ENCODE measurements around the gene KCTD21. TPM values are rescaled to one million over a fixed set of nuclear protein-coding genes. Genes with fewer than 3 reads are reported as not detected.

Gene KCTD21
- total RNA-seq, 2 donors from 2014 or later: 3.6 to 9.4 TPM

DNA sequence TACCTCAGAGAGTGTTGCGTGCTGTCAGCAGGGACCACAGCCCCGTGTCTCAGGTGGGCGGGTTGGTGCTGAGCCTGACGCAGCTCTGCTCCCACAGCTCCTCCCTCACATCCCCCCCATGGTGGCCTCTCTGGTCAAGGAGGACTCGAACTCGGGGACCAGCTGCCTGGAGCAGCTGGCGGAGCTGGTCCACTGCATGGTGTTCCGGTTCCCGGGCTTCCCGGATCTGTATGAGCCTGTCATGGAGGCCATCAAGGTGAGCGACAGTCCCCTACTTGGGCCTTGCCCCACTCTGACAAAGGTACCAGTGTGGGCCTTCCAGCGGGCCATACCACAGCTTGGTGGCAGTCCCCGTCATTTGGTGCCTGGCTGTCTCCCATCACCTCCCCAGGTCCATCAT, 12.1 kb upstream of the KCTD21 start:
- no peaks in the 10 kb centered on the region for H3K9me3 Mint-ChIP-seq
- no peaks in the 10 kb centered on the region for H3K27me3 Mint-ChIP-seq
- H3K4me1 Mint-ChIP-seq (ENCODE audit: low read depth in 2 of 2): peaks cover 23 to 32% of the 10 kb centered on the region in 2 donors
- DNase-seq (ENCODE audit: low spot score) (peak; percentile 34), ATAC-seq (no peak)
- H3K4me3 Mint-ChIP-seq: no peak overlapping the region
- H3K36me3 Mint-ChIP-seq: no peaks in the 10 kb centered on the region
- H3K27ac Mint-ChIP-seq: no peak overlapping the region

DNA sequence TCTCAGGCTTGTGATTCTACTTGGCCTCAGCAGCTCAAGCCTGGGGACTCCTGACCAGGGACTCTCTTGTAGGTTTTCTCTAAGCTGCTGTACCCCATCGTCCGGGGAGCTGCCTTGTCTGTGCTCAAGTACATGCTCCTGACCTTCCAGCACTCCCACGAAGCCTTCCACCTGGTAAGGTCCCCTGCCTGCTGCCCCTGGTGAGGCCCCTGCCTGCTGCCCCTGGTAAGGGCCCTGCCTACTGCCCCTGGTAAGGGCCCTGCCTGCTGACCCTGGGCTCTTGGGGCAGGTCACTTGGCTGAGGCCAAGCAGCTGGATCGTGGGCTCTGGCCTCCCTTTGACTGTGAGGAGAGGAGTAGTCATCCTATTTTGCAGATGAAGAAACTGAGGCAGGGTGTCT, 11.6 kb upstream of the KCTD21 start:
- Mint-ChIP-seq H3K9me3 (no peaks in the 10 kb centered on the region), H3K27me3 (no peaks in the 10 kb centered on the region), H3K4me1 (ENCODE audit: low read depth in 2 of 2) (peaks cover 23 to 32% of the 10 kb centered on the region in 2 donors), H3K27ac (no peak overlapping the region), H3K36me3 (no peaks in the 10 kb centered on the region), H3K4me3 (no peak overlapping the region)
- DNase-seq (ENCODE audit: low spot score) (peak; percentile 58), ATAC-seq (no peak)

DNA sequence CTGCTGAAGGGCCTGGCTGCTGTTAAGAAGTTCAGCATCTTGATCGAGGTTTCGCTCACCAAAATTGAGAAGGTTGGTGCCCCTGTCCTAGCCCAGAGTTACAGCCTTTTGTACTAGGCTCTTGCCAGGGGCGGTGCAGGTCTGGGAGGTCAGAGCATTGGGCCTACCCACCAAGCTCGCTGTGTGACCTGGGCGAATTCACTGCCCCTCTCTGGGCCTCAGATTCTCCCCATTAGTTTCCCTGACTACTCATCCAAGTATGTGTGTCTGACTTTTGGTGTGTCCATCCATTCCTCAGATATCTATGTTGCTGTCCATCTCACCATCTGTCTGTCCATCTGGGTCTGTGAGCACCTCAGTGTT, 11.2 kb upstream of the KCTD21 start:
- no peak overlapping the region for H3K27ac Mint-ChIP-seq
- H3K36me3 Mint-ChIP-seq: no peaks in the 10 kb centered on the region
- no peak for DNase-seq (ENCODE audit: low spot score)
- no peaks in the 10 kb centered on the region for H3K9me3 Mint-ChIP-seq
- H3K27me3 Mint-ChIP-seq: no peaks in the 10 kb centered on the region
- no peak for ATAC-seq
- no peak overlapping the region for H3K4me3 Mint-ChIP-seq
- H3K4me1 Mint-ChIP-seq (ENCODE audit: low read depth in 2 of 2): peaks cover 26 to 31% of the 10 kb centered on the region in 2 donors

DNA sequence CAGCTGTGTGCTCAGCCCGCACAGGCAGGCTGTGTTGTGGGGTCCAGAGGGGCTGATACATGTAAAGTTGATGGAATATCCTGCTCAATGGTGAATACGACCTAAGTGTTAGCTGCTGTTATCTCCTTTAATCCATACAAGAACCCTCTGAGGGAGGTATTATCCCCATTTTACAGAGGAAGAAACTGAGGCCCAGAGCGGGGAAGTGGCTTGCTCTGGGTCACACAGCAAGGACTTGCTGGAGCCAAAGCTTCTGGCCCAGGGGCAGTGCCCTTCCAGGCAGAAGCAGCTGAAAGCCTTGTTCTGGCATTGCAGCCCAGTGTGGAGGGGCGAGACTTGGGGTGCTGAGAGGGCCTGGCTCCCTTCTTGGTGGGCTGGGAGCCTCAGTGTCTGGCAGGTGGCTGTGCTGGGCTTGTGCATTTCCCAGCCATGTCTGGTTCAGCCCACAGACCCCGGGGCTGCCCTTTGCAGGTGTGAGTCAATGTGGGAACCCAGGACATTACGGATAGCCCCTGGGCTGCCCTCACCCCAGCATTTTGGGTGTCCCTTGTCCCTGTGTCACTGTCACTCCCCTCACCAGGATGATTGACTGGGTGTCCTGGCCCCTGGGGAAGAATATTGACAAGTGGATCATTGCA, 10.7 kb upstream of the KCTD21 start:
- Mint-ChIP-seq H3K27me3 (no peaks in the 10 kb centered on the region), H3K4me1 (ENCODE audit: low read depth in 2 of 2) (peaks cover 31 to 32% of the 10 kb centered on the region in 2 donors), H3K36me3 (no peaks in the 10 kb centered on the region), H3K9me3 (no peaks in the 10 kb centered on the region), H3K4me3 (no peak overlapping the region), H3K27ac (no peak overlapping the region)
- ATAC-seq (no peak), DNase-seq (ENCODE audit: low spot score) (peak; percentile 44)

DNA sequence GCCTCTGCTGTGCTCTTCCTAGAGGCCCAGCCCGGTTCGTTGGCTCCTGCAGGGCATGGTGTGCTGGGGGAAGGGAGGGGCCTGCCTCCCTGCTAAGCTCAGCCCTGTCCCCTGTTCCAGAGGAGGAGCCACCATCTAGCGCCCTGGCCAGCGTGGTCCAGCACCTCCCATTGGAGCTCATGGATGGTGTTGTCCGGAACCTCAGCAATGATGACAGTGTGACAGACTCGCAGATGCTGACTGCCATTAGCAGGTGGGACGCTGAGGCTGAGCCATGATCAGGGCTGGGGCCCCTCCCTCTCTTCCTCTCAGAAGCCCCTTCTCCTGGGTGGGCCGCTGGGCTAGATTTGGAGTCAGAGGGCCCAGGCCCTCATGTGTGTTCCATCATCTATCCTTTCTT, 9.4 kb upstream of the KCTD21 start:
- H3K27me3 Mint-ChIP-seq: no peaks in the 10 kb centered on the region
- H3K9me3 Mint-ChIP-seq: no peaks in the 10 kb centered on the region
- no peaks in the 10 kb centered on the region for H3K36me3 Mint-ChIP-seq
- DNase-seq (ENCODE audit: low spot score): peak; percentile 52
- no peak overlapping the region for H3K27ac Mint-ChIP-seq
- H3K4me3 Mint-ChIP-seq: no peak overlapping the region
- no peak for ATAC-seq
- peaks cover 25 to 27% of the 10 kb centered on the region in 2 donors for H3K4me1 Mint-ChIP-seq (ENCODE audit: low read depth in 2 of 2)

DNA sequence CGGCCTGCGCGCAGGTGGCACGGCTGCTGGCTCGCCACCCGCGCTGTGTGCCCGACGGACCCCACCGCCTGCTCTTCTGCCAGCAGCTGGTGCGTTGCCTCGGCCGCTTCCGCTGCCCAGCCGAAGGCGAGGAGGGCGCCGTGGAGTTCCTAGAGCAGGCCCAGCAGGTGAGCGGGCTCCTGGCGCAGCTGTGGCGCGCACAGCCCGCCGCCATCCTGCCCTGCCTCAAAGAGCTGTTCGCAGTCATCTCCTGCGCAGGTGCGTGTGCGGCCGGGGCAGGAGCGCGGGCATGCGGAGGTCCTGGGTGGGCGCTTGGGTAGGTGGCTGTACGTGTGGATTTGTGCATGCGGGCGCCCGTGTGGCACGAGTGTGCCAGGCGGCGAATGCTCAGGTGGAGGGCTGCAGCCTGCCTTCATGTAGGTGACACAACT, 8.2 kb upstream of the KCTD21 start:
- no peak for ATAC-seq
- Mint-ChIP-seq H3K4me3 (no peak overlapping the region), H3K27ac (no peak overlapping the region), H3K27me3 (no peaks in the 10 kb centered on the region), H3K36me3 (no peaks in the 10 kb centered on the region), H3K4me1 (ENCODE audit: low read depth in 2 of 2) (peaks cover 15 to 18% of the 10 kb centered on the region in 2 donors), H3K9me3 (no peaks in the 10 kb centered on the region)
- peak; percentile 40 for DNase-seq (ENCODE audit: low spot score)

DNA sequence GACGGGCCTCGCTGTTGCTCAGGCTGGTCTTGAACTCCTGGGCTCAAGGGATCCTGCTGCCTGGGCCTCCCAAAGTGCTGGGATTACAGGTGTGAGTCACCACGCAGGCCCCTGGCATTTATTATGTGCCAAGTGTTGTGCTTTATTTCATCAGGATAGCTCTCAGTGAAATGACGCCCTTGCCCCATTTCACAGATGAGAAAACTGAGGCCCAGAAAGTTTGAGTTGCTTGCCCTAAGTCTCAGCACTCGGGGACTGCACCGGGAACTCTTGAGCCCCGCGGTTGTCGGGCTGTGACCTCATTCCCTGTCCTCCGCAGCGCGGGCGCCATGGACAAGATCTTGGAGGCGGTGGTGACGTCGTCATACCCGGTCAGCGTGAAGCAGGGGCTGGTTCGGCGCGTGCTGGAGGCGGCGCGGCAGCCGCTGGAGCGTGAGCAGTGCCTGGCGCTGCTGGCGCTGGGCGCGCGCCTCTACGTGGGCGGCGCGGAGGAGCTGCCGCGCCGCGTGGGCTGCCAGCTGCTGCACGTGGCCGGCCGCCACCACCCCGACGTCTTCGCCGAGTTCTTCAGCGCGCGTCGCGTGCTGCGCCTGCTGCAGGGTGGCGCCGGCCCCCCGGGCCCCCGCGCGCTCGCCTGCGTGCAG, 7.6 kb upstream of the KCTD21 start:
- Mint-ChIP-seq H3K9me3 (no peaks in the 10 kb centered on the region), H3K4me3 (no peak overlapping the region), H3K4me1 (ENCODE audit: low read depth in 2 of 2) (peaks cover 11 to 19% of the 10 kb centered on the region in 2 donors), H3K27me3 (no peaks in the 10 kb centered on the region), H3K27ac (no peak overlapping the region), H3K36me3 (no peaks in the 10 kb centered on the region)
- no peak for ATAC-seq
- DNase-seq (ENCODE audit: low spot score): peak; percentile 42

DNA sequence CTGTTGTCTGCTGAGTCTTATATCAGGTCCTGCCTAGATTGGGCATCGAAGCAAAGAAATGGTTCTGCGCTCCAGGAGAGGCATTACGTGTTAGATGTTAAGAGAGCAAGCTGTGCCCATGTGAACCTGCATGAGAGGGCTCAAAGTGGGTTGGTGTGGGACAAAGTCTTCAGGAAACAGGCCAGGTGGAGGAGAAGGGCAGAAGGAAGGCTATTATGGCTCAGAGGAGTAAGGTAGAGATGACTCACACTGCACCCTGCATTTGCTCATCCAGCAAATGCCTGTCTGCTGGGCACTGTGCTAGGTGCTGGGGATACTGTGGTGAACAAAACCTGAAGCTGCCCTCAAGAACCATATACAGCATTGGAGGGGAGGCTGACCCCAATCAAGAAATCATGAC, 6.1 kb upstream of the KCTD21 start:
- Mint-ChIP-seq H3K9me3 (no peaks in the 10 kb centered on the region), H3K4me3 (no peak overlapping the region), H3K27me3 (no peaks in the 10 kb centered on the region), H3K36me3 (no peaks in the 10 kb centered on the region), H3K27ac (no peak overlapping the region), H3K4me1 (ENCODE audit: low read depth in 2 of 2) (peaks cover 26 to 30% of the 10 kb centered on the region in 2 donors)
- no peak for ATAC-seq
- DNase-seq (ENCODE audit: low spot score): peak; percentile 34

DNA sequence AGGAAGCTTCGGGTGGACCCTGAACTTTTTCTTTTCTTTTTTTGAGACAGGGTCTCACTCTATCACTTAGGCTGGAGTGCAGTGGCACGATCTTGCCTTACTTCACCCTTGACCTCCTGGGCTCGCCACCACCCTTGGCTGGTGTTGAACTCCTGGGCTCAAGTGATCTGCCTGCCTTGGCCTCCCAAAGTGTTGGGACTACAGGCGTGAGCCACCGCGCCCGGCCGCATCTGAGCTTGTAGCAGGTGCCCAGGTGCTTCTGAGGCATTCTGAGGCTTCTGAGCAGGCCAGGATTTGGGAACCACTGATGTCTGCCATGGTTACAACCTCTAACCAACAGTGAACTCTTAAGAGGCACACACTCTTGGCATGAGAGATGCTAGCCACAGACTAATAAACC, 5.4 kb upstream of the KCTD21 start:
- no peak overlapping the region for H3K4me3 Mint-ChIP-seq
- ATAC-seq: no peak
- peaks cover 27 to 31% of the 10 kb centered on the region in 2 donors for H3K4me1 Mint-ChIP-seq (ENCODE audit: low read depth in 2 of 2)
- H3K9me3 Mint-ChIP-seq: no peaks in the 10 kb centered on the region
- H3K27me3 Mint-ChIP-seq: no peaks in the 10 kb centered on the region
- no peaks in the 10 kb centered on the region for H3K36me3 Mint-ChIP-seq
- H3K27ac Mint-ChIP-seq: no peak overlapping the region
- no peak for DNase-seq (ENCODE audit: low spot score)

DNA sequence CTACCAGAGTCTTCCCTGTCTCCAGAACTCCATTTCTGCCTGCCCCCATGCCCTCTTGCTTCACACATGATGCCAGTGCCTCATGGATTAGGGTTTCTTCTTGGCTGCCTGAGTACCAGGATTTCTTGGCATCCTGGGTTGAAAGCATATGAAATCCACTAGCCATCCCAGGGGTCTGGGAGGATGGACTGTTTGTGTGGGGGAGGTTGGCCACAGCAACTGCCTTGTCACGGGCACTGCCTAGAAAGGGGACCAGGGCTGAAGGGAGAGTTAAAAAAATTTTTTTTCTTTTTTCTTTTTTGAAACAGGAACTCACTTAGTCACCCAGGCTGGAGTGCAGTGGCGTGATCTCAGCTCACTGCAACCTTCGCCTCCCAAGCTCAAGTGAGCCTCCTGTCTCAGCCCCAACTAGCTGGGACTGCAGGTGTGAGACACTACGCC, 4.5 kb upstream of the KCTD21 start:
- H3K27me3 Mint-ChIP-seq: no peaks in the 10 kb centered on the region
- no peak overlapping the region for H3K27ac Mint-ChIP-seq
- no peaks in the 10 kb centered on the region for H3K36me3 Mint-ChIP-seq
- DNase-seq (ENCODE audit: low spot score) (peak; percentile 25), ATAC-seq (no peak)
- H3K4me3 Mint-ChIP-seq: no peak overlapping the region
- no peaks in the 10 kb centered on the region for H3K9me3 Mint-ChIP-seq
- peaks cover 30 to 31% of the 10 kb centered on the region in 2 donors for H3K4me1 Mint-ChIP-seq (ENCODE audit: low read depth in 2 of 2)

DNA sequence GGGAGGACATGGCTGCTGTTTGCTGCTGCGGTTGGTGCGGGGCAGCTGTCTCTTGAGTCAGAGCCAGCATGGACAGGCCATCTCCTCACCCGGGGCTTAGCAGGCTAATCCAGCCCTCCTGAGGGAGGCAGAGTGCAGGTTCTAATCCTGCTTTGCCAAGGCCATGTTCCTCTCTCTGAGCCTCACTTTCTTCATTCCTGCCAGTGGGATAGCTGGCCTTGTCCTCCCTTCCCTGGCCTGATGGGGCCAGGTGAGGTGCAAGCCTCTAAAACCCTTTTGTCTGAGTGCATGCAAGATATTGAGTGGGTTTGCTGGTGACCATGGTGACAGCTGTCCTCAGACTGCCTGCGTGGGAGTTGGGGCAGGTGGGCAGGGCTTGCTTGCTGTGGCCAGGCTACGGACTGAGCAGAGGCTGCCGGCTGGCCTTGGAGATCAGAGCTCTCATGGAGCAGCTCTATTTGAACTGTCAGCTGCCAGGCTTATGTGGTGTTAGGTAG, 3.8 kb upstream of the KCTD21 start:
- no peaks in the 10 kb centered on the region for H3K9me3 Mint-ChIP-seq
- H3K4me1 Mint-ChIP-seq (ENCODE audit: low read depth in 2 of 2): peaks cover 36 to 37% of the 10 kb centered on the region in 2 donors
- H3K27ac Mint-ChIP-seq: no peak overlapping the region
- no peak overlapping the region for H3K4me3 Mint-ChIP-seq
- H3K27me3 Mint-ChIP-seq: no peaks in the 10 kb centered on the region
- ATAC-seq: no peak
- H3K36me3 Mint-ChIP-seq: no peaks in the 10 kb centered on the region
- DNase-seq (ENCODE audit: low spot score): peak; percentile 26

DNA sequence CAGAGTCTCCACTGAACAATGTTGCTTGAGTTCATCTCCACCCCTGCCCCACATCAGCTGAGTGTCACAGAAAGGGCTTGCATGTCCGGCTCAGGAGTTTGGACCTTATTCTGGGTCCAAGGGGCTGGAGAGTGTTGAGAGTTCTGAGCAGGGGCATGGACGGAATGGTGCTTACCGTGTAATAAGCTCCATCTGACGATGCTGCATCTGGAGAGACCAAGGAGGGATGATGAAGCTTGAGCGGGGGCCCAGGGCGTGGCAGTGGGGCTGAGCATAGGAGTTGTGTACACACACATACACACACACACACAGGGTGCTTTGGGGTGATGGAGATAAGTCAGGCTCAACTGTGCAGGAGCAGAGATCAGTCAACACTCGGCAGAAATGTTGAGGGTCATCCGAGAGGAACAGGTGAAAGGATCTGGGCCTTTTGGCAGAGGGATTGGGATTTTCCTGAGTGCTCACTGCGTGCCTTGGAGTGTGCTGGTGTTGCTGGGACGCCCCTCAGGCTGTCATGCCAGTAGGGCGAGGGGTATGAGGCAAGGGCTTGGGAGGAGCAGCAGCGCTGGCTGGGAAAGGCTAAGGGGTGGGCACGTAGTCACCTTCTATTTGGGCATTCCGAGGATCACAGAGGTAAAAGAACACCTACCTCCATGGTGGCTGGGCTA, 2.6 kb upstream of the KCTD21 start:
- H3K4me1 Mint-ChIP-seq (ENCODE audit: low read depth in 2 of 2): peaks cover 40 to 43% of the 10 kb centered on the region in 2 donors
- H3K4me3 Mint-ChIP-seq: peak overlapping the region; percentile 99
- H3K9me3 Mint-ChIP-seq: no peaks in the 10 kb centered on the region
- peak; percentile 49 for DNase-seq (ENCODE audit: low spot score)
- no peak overlapping the region for H3K27ac Mint-ChIP-seq
- no peaks in the 10 kb centered on the region for H3K36me3 Mint-ChIP-seq
- H3K27me3 Mint-ChIP-seq: no peaks in the 10 kb centered on the region
- no peak for ATAC-seq

DNA sequence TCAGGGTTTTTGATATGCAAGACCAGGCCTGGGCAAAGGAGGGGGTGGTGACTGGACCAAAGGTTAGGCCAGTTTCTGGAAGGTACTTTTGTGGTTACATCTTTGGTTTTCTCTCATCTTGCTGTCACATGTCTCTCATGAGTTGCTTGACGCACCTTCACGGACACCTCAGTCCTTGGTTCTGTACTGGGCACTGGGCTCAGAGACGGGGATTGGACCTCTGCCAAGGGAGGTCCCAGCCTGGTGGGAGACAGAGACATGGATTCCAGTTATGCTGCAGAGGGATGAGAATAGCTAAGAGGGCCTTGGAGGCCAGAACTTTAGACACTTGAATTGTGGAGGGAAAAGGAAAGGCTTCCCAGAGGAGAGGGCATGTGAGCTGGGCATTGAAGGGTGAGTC, 1.9 kb upstream of the KCTD21 start:
- Mint-ChIP-seq H3K36me3 (no peaks in the 10 kb centered on the region), H3K4me3 (peak overlapping the region; percentile 99), H3K27ac (peak overlapping the region; percentile 84 to 93), H3K4me1 (ENCODE audit: low read depth in 2 of 2) (peaks cover 38 to 43% of the 10 kb centered on the region in 2 donors), H3K27me3 (no peaks in the 10 kb centered on the region), H3K9me3 (no peaks in the 10 kb centered on the region)
- ATAC-seq (no peak), DNase-seq (ENCODE audit: low spot score) (peak; percentile 34)

DNA sequence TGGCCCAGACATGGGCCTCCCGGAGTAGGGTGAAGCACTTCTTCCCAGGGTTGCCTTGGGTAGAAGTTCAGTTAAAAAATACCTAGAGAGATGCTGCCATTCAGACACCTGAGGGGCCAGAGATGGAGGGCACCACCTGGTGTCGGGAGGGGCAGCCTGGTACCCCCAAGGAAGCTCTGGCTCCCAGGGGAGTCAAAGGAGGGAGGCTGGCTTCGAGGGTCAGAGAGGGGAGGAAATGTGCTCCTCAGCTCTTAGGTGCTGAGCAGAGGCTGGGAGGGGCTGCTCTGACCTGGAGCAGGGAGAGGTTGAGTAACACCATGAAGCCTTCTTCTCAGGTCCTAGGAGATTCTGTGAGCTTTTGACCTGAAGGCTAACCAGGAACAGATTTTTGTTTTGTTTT, 1.4 kb upstream of the KCTD21 start:
- Mint-ChIP-seq H3K4me3 (peak overlapping the region; percentile 99), H3K27me3 (no peaks in the 10 kb centered on the region), H3K27ac (peak overlapping the region; percentile 84 to 93), H3K4me1 (ENCODE audit: low read depth in 2 of 2) (peaks cover 38 to 43% of the 10 kb centered on the region in 2 donors), H3K36me3 (no peaks in the 10 kb centered on the region), H3K9me3 (no peaks in the 10 kb centered on the region)
- no peak for ATAC-seq
- DNase-seq (ENCODE audit: low spot score): peak; percentile 23
